ENCODE data around the gene MYO1F.

MYO1F gene

DNA sequence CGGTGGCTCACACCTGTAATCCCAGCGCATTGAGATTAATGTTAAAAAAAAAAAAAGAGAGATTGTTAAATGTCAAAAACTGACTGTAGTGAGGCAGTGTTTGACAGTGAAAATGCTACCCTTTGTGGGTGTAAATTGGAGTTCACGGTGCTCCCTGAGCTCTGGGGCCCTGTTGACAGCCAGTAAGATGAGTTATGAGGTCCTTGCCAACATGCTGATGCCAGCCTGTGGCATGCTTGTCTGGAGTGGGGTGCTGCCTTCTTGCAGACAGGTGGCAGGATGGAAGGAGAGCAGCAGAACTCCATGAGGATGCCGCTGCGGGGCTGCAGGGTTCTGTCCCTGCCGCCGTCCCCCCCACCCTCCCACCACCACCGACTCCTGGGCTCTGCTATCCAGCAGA is 100.7 kb downstream of the MYO1F start:
- no peak overlapping the region for H3K4me3 ChIP-seq (ENCODE audit: low read length)
- H3K36me3 ChIP-seq (ENCODE audit: control insufficient read depth, insufficient read depth, low read length): peaks cover 30% of the 10 kb centered on the region
- no peak overlapping the region for H3K27ac ChIP-seq (ENCODE audit: low read depth, low read length)
- no peaks in the 10 kb centered on the region for H3K27me3 ChIP-seq (ENCODE audit: control insufficient read depth, insufficient read depth, low read length)
- H3K9ac ChIP-seq (ENCODE audit: low read length): no peak overlapping the region
- H3K4me1 ChIP-seq (ENCODE audit: control insufficient read depth, insufficient read depth, low read length): no peaks in the 10 kb centered on the region

DNA sequence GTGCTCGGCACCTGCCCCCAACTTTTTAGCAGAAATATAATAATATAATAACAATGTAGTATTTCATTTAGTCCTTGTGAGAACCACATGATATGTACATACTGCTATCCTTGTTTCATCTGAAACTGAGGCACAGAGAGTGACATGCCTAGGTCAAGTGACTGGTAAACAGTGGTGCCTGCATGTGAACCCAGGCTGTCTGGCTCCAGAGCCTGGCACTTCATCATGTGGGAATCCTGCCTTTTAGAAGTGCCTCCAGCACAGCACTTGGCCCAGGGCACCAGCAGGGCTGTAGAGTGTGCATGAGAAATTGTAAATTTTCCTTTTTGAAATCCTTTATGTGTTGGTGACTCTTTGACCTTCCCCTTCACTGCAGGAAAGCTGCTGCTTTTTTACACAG is 102.2 kb downstream of the MYO1F start:
- H3K4me3 ChIP-seq (ENCODE audit: low read length): no peak overlapping the region
- H3K9ac ChIP-seq (ENCODE audit: low read length): no peak overlapping the region
- H3K27me3 ChIP-seq (ENCODE audit: control insufficient read depth, insufficient read depth, low read length): no peaks in the 10 kb centered on the region
- no peak overlapping the region for H3K27ac ChIP-seq (ENCODE audit: low read depth, low read length)
- H3K4me1 ChIP-seq (ENCODE audit: control insufficient read depth, insufficient read depth, low read length): no peaks in the 10 kb centered on the region
- H3K36me3 ChIP-seq (ENCODE audit: control insufficient read depth, insufficient read depth, low read length): peaks cover 34% of the 10 kb centered on the region

DNA sequence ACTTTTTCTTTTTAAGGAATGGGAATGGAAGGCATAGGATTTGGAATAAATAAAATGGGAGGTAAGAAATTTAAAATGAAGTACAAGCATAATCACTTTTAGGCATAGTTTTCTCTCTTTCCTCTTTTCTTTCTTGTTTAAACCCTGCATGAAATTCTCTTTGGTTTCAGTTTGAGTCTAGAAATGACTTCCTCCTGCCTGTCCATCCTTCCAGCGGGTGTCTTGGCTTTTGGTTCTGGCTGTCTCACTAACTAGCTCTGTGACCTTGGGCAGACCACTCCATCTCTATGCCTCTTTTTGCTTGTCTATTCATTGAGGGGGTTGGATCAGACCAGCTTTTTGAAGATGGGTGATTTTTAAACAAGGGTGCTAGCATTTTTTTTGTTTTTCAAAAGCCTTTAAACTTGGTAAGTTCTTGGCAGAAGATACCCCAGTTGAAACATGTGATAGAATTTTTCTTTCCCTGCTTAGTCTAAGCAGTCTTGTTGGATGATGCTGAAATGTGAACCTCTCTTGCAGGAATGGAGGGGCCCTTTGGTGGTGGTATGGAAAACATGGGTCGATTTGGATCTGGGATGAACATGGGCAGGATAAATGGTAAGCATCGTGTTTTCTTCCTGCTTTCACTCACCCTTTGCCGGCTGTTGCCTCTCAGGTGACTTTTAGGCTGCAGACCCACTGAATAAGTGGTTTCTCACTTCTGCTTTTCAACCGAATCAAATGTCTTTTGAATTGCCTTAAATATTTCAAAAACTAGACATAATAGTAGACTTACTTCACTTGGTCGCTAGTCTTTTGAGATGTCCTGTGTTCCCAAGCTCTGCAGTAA is 103.4 kb downstream of the MYO1F start:
- no peaks in the 10 kb centered on the region for H3K27me3 ChIP-seq (ENCODE audit: control insufficient read depth, insufficient read depth, low read length)
- H3K36me3 ChIP-seq (ENCODE audit: control insufficient read depth, insufficient read depth, low read length): peaks cover 44% of the 10 kb centered on the region
- H3K9ac ChIP-seq (ENCODE audit: low read length): no peak overlapping the region
- no peak overlapping the region for H3K27ac ChIP-seq (ENCODE audit: low read depth, low read length)
- no peak overlapping the region for H3K4me3 ChIP-seq (ENCODE audit: low read length)
- H3K4me1 ChIP-seq (ENCODE audit: control insufficient read depth, insufficient read depth, low read length): no peaks in the 10 kb centered on the region
